Measurements from ENCODE around the gene SMDT1.
"Not testable (repeated sequence)": the region's sequence is repeated elsewhere in the genome, so short reads cannot be mapped to it uniquely, and the experiment has no call there.

SMDT1 gene

DNA sequence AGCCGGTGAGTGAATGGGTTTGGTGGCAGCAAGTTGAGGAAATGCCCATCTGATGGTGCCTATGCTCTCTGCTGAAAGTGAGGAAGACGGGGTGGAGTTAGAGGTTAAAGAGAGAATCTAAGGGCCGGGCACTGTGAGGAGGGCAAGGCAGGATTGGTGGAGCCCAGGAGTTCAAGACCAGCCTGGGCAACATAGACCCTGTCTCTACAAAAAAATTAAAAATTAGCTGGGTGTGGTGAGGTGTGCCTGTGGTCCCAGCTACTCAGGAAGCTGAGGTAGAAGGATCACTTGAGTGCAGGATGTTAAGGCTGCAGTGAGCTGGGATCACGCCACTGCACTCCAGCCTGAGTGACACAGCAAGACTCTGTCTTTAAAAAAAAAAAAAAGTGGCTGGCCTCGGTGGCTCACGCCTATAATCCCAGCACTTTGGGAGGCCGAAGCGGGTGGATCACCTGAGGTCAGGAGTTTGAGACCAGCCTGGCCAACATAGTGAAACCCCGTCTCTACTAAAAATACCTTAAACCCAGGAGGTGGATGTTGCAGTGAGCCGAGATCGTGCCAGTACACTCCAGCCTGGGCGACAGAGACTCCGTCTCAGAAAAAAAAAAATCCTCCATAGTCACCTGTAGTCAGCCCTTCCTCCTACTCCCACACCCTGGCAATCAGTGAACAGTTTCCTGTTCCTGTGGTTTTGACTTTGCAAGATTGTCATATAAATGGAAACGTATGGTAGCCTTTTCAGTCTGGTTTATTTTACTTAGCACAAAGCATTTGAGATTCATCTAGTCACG is 40.9 kb downstream of the SMDT1 start:
- not testable (repeated sequence) for H3K36me3 ChIP-seq (ENCODE audit: control insufficient read depth, low read depth, low read length); H3K9ac ChIP-seq (ENCODE audit: low read length); H3K4me1 ChIP-seq (ENCODE audit: control insufficient read depth, low read depth, low read length); H3K27me3 ChIP-seq (ENCODE audit: control insufficient read depth, insufficient read depth, low read length); H3K27ac ChIP-seq (ENCODE audit: low read length); H3K4me3 ChIP-seq (ENCODE audit: low read length); H3K9me3 ChIP-seq (ENCODE audit: control insufficient read depth, low read depth, low read length)

DNA sequence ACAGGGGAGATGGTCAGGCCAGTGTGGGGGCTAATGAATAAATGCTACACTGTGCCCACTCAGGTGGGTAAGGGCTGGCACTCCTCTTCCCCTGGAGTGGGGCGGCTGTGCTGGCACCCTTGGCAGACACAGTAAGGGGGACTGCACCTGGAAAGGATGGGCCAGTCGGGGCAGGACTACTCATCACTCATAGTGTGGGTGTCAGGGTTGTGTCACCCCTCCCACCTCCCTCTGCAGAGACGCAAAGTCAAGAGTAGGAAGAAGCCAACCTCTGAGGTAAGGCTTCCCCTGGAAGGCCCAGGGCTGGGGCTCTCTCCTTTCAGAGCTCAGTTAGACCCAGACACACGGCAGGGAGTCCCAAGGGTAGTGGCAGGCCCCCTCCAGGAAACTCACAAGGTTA is 44.0 kb downstream of the SMDT1 start:
- not testable (repeated sequence) for H3K36me3 ChIP-seq (ENCODE audit: control insufficient read depth, low read depth, low read length); H3K9ac ChIP-seq (ENCODE audit: low read length); H3K9me3 ChIP-seq (ENCODE audit: control insufficient read depth, low read depth, low read length); H3K27ac ChIP-seq (ENCODE audit: low read length); H3K4me3 ChIP-seq (ENCODE audit: low read length); H3K4me1 ChIP-seq (ENCODE audit: control insufficient read depth, low read depth, low read length); H3K27me3 ChIP-seq (ENCODE audit: control insufficient read depth, insufficient read depth, low read length)

DNA sequence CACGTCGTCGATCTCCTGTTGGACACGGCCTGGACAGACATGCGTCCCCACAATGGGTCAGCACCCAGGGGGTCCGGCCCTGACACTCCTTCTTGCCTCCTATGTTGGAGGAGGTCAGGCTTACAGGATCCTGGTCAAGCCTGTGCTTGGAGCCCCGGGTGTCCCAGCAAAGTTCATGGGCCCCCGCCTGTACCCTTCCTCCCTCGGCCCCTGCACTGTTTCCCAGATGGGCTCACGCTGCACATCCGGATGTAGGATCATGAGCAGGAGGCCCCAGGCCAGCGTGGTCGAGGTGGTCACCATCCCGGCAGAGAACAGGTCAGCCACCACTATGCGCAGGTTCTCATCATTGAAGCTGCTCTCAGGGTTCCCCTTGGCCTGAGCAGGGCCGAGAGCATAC is 48.1 kb downstream of the SMDT1 start:
- Histone ChIP-seq H3K36me3 (ENCODE audit: control insufficient read depth, low read depth, low read length) (no peaks in the 10 kb centered on the region), H3K27me3 (ENCODE audit: control insufficient read depth, insufficient read depth, low read length) (no peaks in the 10 kb centered on the region), H3K4me1 (ENCODE audit: control insufficient read depth, low read depth, low read length) (no peaks in the 10 kb centered on the region), H3K4me3 (ENCODE audit: low read length) (no peak overlapping the region), H3K9me3 (ENCODE audit: control insufficient read depth, low read depth, low read length) (no peaks in the 10 kb centered on the region), H3K27ac (ENCODE audit: low read length) (no peak overlapping the region), H3K9ac (ENCODE audit: low read length) (no peak overlapping the region)

DNA sequence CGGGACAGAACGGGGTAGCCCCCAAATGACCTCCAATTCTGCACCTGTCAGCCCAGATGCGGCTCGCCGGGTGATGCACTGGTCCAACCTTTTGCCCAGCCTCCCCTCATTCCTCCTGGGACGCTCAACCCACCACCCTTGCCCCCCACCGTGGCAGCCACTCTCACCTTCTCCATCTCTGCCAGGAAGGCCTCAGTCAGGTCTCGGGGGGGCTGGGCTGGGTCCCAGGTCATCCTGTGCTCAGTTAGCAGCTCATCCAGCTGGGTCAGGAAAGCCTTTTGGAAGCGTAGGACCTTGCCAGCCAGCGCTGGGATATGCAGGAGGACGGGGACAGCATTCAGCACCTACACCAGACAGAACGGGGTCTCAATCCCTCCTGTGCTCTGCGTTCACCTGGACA is 48.5 kb downstream of the SMDT1 start:
- H3K27me3 ChIP-seq (ENCODE audit: control insufficient read depth, insufficient read depth, low read length); H3K9me3 ChIP-seq (ENCODE audit: control insufficient read depth, low read depth, low read length); H3K9ac ChIP-seq (ENCODE audit: low read length); H3K4me3 ChIP-seq (ENCODE audit: low read length); H3K27ac ChIP-seq (ENCODE audit: low read length); H3K36me3 ChIP-seq (ENCODE audit: control insufficient read depth, low read depth, low read length); H3K4me1 ChIP-seq (ENCODE audit: control insufficient read depth, low read depth, low read length): not testable (repeated sequence)

DNA sequence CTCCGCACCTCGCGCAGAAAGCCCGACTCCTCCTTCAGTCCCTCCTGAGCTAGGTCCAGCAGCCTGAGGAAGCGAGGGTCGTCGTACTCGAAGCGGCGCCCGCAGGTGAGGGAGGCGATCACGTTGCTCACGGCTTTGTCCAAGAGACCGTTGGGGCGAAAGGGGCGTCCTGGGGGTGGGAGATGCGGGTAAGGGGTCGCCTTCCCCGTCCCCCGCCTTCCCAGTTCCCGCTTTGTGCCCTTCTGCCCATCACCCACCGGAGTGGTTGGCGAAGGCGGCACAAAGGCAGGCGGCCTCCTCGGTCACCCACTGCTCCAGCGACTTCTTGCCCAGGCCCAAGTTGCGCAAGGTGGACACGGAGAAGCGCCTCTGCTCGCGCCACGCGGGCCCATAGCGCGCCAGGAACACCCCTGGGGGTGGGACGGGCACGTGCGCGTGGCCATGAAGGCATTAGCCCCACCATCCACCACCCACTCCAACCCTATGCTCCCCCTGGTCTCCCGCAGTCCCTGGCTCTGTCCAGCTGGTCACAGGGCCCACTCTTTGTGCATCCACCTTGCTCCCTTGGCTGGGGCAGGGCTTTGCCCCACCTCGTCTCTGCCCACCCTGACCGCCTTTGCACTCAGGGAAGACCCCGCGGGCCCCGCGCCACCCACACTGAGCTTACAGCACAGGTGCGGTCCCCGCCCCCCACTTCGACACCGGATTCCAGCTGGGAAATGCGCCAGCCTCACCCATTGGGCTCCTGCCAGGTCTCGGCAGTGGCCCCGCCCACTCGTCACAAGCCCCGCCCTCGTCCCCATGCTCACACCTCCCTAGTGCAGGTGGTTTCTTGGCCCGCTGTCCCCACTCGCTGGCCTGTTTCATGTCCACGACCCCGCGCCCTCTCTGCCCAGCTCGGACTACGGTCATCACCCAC is 49.5 kb downstream of the SMDT1 start:
- not testable (repeated sequence) for H3K4me1 ChIP-seq (ENCODE audit: control insufficient read depth, low read depth, low read length); H3K36me3 ChIP-seq (ENCODE audit: control insufficient read depth, low read depth, low read length); H3K27me3 ChIP-seq (ENCODE audit: control insufficient read depth, insufficient read depth, low read length); H3K9me3 ChIP-seq (ENCODE audit: control insufficient read depth, low read depth, low read length); H3K4me3 ChIP-seq (ENCODE audit: low read length); H3K9ac ChIP-seq (ENCODE audit: low read length); H3K27ac ChIP-seq (ENCODE audit: low read length)

DNA sequence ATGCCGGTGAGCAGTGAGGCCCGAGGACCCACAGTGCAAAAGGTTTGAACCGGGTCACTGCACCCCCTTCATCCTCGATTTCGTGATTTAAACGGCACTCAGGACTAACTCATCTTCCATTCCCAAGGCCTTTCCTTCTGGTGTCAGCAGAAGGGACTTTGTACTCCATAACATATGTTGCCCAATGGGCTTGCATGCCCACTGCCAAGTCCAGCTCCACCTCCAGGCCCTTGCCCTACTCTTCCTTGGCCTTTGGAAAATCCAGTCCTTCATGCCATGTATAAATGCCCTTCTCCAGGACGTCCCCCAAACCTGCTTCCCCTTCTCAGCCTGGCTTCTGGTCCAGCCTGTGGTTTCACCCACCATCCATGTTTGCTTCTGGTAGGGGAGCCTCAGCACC is 50.7 kb downstream of the SMDT1 start:
- H3K4me3 ChIP-seq (ENCODE audit: low read length); H3K9me3 ChIP-seq (ENCODE audit: control insufficient read depth, low read depth, low read length); H3K27me3 ChIP-seq (ENCODE audit: control insufficient read depth, insufficient read depth, low read length); H3K36me3 ChIP-seq (ENCODE audit: control insufficient read depth, low read depth, low read length); H3K9ac ChIP-seq (ENCODE audit: low read length); H3K27ac ChIP-seq (ENCODE audit: low read length); H3K4me1 ChIP-seq (ENCODE audit: control insufficient read depth, low read depth, low read length): not testable (repeated sequence)

DNA sequence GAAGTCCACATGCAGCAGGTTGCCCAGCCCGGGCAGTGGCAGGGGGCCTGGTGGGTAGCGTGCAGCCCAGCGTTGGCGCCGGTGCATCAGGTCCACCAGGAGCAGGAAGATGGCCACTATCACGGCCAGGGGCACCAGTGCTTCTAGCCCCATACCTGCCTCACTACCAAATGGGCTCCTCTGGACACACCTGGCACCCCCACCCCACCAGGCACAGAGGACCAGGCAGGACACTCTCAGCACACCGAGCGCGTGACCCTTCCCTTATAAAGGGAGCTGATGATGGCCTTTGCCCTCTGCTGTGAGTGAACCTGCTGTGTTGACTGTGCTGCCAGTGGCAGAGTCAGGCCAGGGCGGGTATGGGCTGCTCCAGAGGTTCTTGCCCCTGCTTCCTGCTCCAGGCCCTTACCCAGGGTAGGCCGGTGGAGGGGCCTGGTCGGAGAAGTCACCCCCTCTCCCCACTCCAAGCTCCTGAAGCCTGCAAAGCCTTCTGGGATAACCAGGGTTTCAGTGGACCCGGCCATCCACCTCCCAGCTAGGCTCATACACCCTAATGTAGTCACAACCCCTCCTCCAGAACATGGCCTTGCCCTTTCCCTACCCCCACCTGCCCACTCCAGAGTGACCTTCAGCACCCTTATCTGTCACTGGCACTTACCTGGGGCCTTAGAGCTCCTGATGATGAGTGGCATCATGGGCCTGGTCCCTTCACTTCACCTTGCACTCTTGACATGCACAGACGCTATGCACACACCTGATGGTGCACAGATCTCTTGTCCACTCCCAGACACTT is 51.3 kb downstream of the SMDT1 start, which contains the start of gene CYP2D6:
Gene CYP2D6 (minus strand): TSS at position 172 of the 793 bp plus-strand sequence. CDS start 19 bp downstream, at position 153.
- H3K9me3 ChIP-seq (ENCODE audit: control insufficient read depth, low read depth, low read length); H3K9ac ChIP-seq (ENCODE audit: low read length); H3K4me1 ChIP-seq (ENCODE audit: control insufficient read depth, low read depth, low read length); H3K4me3 ChIP-seq (ENCODE audit: low read length); H3K36me3 ChIP-seq (ENCODE audit: control insufficient read depth, low read depth, low read length); H3K27me3 ChIP-seq (ENCODE audit: control insufficient read depth, insufficient read depth, low read length); H3K27ac ChIP-seq (ENCODE audit: low read length): not testable (repeated sequence)

DNA sequence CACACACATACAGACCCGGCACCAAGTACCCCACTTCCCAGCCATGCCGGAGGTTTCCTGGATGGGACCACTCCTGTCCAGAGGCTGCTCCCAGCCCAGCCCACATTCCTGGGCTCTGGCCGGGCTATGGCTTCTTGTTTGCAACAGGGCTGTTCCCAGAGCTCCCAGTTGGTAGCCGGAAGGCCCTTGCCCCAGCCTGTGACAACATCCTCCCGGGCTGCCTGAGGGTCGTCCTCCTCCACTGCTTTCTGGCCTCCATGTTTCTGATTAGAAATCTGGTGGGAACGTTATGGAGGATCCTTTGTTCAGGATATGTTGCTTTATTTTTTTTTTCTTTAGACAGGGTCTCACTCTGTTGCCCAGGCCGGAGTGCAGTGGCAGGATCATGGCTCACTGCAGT is 52.1 kb downstream of the SMDT1 start:
- H3K4me1 ChIP-seq (ENCODE audit: control insufficient read depth, low read depth, low read length): no peaks in the 10 kb centered on the region
- no peak overlapping the region for H3K27ac ChIP-seq (ENCODE audit: low read length)
- no peak overlapping the region for H3K9ac ChIP-seq (ENCODE audit: low read length)
- no peaks in the 10 kb centered on the region for H3K9me3 ChIP-seq (ENCODE audit: control insufficient read depth, low read depth, low read length)
- H3K4me3 ChIP-seq (ENCODE audit: low read length): no peak overlapping the region
- no peaks in the 10 kb centered on the region for H3K27me3 ChIP-seq (ENCODE audit: control insufficient read depth, insufficient read depth, low read length)
- H3K36me3 ChIP-seq (ENCODE audit: control insufficient read depth, low read depth, low read length): no peaks in the 10 kb centered on the region

DNA sequence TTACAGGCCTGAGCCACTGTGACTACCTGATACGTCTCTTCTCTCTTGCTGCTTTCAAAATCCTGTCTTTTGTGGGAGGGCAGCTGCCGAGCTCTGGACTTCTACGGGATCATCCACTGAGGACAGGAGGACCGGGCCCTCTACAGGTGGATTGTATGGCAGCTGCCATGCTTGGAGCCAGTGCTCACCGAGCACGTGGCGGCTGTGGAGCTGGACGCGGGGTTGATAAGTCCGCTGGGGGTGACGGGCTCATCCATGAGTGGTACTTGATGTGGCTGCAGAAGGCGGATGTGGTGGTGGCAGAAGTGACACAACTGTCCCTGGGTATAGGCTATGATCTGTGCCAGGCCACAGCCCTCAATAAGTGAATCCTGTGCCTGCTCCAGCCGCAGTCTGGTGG is 53.0 kb downstream of the SMDT1 start:
- Histone ChIP-seq H3K36me3 (ENCODE audit: control insufficient read depth, low read depth, low read length) (no peaks in the 10 kb centered on the region), H3K9me3 (ENCODE audit: control insufficient read depth, low read depth, low read length) (no peaks in the 10 kb centered on the region), H3K4me3 (ENCODE audit: low read length) (no peak overlapping the region), H3K4me1 (ENCODE audit: control insufficient read depth, low read depth, low read length) (no peaks in the 10 kb centered on the region), H3K27ac (ENCODE audit: low read length) (no peak overlapping the region), H3K9ac (ENCODE audit: low read length) (no peak overlapping the region), H3K27me3 (ENCODE audit: control insufficient read depth, insufficient read depth, low read length) (no peaks in the 10 kb centered on the region)

Measured in iPS-18a (cell line).